Naive thymus-derived CD4-positive, alpha-beta T cell (primary cell): ENCODE measurements around the gene SMPD1. TPM values are rescaled to one million over a fixed set of nuclear protein-coding genes. Genes with fewer than 3 reads are reported as not detected.
A peak's percentile ranks its signal among the peaks of the same experiment; 100 is the strongest.

Experiments
- ATAC-seq: fragments of 150-1000 bp; cut with Tn5 transposase; 2 replicates; pipeline ENCODE4 v1.10.0; 2021; ENCODE audit warnings: mild to moderate bottlenecking, moderate library complexity
- CTCF ChIA-PET: fragments of 350-600 bp; sonication (Branson Sonifier 250); formaldehyde crosslinking; loops from one replicate; lab custom pipeline; 2021; ENCODE audit warnings: antibody characterized with exemption; lab: Charles Lee
- POLR2A ChIA-PET: fragments of 350-600 bp; sonication (Branson Sonifier 250); formaldehyde crosslinking; loops from one replicate; lab custom pipeline; 2021; ENCODE audit warnings: antibody characterized with exemption, inconsistent platforms; lab: Charles Lee
- DNase-seq, 9 donors: peaks; one replicate each; pipeline versions ENCODE4 v3.0.0 to v3.0.0-alpha.2; 2020 to 2022; ENCODE audit warnings: mixed read lengths in 1 of 9
- H3K27ac ChIP-seq: one replicate; pipeline ENCODE4 v1.7.0; 2013; ENCODE audit warnings: mild to moderate bottlenecking, low read depth, low read length, moderate library complexity
- H3K27me3 ChIP-seq, 2 donors: one replicate each; pipeline ENCODE4 v1.7.0; 2013; ENCODE audit warnings: low read length in 2 of 2, mild to moderate bottlenecking in 2 of 2, moderate library complexity in 2 of 2; ENCODE audit not compliant: control insufficient read depth in 2 of 2, insufficient read depth in 2 of 2
- H3K36me3 ChIP-seq, 3 experiments: 1 replicate in 2 of 3; 2 replicates in 1 of 3; pipeline ENCODE4 v1.7.0; 2013; ENCODE audit warnings: low read length in 3 of 3, mild to moderate bottlenecking in 3 of 3, moderate library complexity in 1 of 3; ENCODE audit not compliant: insufficient read depth in 3 of 3, control insufficient read depth in 2 of 3
- H3K4me1 ChIP-seq, 2 donors: one replicate each; pipeline ENCODE4 v1.7.0; 2013; ENCODE audit warnings: low read length in 2 of 2, mild to moderate bottlenecking in 2 of 2, moderate library complexity in 1 of 2; ENCODE audit not compliant: control insufficient read depth in 2 of 2, insufficient read depth in 2 of 2
- H3K4me3 ChIP-seq: 2 replicates; pipeline ENCODE4 v1.7.0; 2013; ENCODE audit warnings: mild to moderate bottlenecking, low read length
- H3K9me3 ChIP-seq, 3 experiments: 1 replicate in 2 of 3; 2 replicates in 1 of 3; pipeline ENCODE4 v1.7.0; 2013; ENCODE audit warnings: low read length in 3 of 3; ENCODE audit not compliant: control insufficient read depth in 2 of 3
- H3K27ac Mint-ChIP-seq, 9 donors: one replicate each; pipeline ENCODE4 v1.8.0; 2020 to 2022; ENCODE audit warnings: mixed read lengths in 9 of 9, mild to moderate bottlenecking in 8 of 9, moderate library complexity in 5 of 9, inconsistent platforms in 2 of 9
- H3K27me3 Mint-ChIP-seq, 5 donors: one replicate each; pipeline ENCODE4 v1.8.0; 2021 to 2022; ENCODE audit warnings: mixed read lengths in 5 of 5, mild to moderate bottlenecking in 1 of 5
- H3K36me3 Mint-ChIP-seq, 5 donors: one replicate each; pipeline ENCODE4 v1.8.0; 2020 to 2022; ENCODE audit warnings: mixed read lengths in 5 of 5, mild to moderate bottlenecking in 3 of 5, inconsistent platforms in 1 of 5
- H3K4me1 Mint-ChIP-seq, 7 donors: one replicate each; pipeline ENCODE4 v1.8.0; 2020 to 2022; ENCODE audit warnings: mixed read lengths in 7 of 7, mild to moderate bottlenecking in 3 of 7, inconsistent platforms in 1 of 7
- H3K4me3 Mint-ChIP-seq, 10 donors: one replicate each; pipeline ENCODE4 v1.8.0; 2020 to 2022; ENCODE audit warnings: mild to moderate bottlenecking in 10 of 10, mixed read lengths in 10 of 10, moderate library complexity in 6 of 10, inconsistent platforms in 2 of 10
- H3K9me3 Mint-ChIP-seq, 11 donors: one replicate each; pipeline ENCODE4 v1.8.0; 2020 to 2022; ENCODE audit warnings: mixed read lengths in 11 of 11, mild to moderate bottlenecking in 4 of 11, inconsistent platforms in 1 of 11, moderate library complexity in 1 of 11
- intact Hi-C, 2 donors: fragments of 100-400 bp; cut with micrococcal nuclease; formaldehyde crosslinking; loops; one replicate each; pipeline ENCODE4 v1.15.1; 2023
- polyA plus RNA-seq, 2 donors: library from polyadenylated mRNA; unstranded; fragments of 300-500 nt; fragmentation: Illumina TruSeq; gene quantifications; one replicate each; pipeline ENCODE4 v1.2.3, GENCODE V29; 2021
- total RNA-seq, 6 experiments: library from RNA in 5 of 6; stranded (reverse) in 5 of 6; gene quantifications; 1 replicate in 5 of 6; 2 replicates in 1 of 6; pipeline ENCODE4 v1.2.3 and lab custom pipeline; 2021 to 2026

The SMPD1 gene
- total and polyA plus RNA-seq, 7 experiments from 2014 or later = 34.5 to 70.9 (median 48.4) TPM

- intact Hi-C loops = loop anchor here in 1 of 2 donors (10.0 kb wide), 1 partner anchor 334 kb away; no protein-coding TSS in a partner anchor
- ChIA-PET CTCF (interaction anchor here (1.2 to 2.1 kb wide), 2 partner anchors 32 kb away, joined by 4 to 5 read pairs; no protein-coding TSS in a partner anchor), POLR2A (interaction anchor here (0.6 to 23.8 kb wide), 8 partner anchors 8 to 261 kb away, joined by 3 to 525 read pairs (median 6); partner anchors contain the start of genes APBB1 and SMPD1)
- no peak for DNase-seq
- Mint-ChIP-seq H3K9me3 (peaks cover 0 to 2% (median 0%) of the 10 kb centered on the region in 11 donors), H3K4me1 (peaks cover 27 to 56% (median 42%) of the 10 kb centered on the region in 7 donors), H3K36me3 (peaks cover 4 to 39% (median 17%) of the 10 kb centered on the region in 5 donors), H3K27ac (peak overlapping the region in 6 of 9 donors; percentile 43 to 99 (median 83)), H3K4me3 (peak overlapping the region in 5 of 10 donors; percentile 8 to 64 (median 34)), H3K27me3 (no peaks in the 10 kb centered on the region)
- no peaks in the 10 kb centered on the region for H3K27me3 ChIP-seq
- no peaks in the 10 kb centered on the region for H3K9me3 ChIP-seq
- peaks cover 4 to 24% (median 10%) of the 10 kb centered on the region in 3 experiments for H3K36me3 ChIP-seq
- H3K4me1 ChIP-seq = peaks cover 19 to 82% of the 10 kb centered on the region in 2 donors
- ATAC-seq = no peak
- no peak overlapping the region for H3K4me3 ChIP-seq
- H3K27ac ChIP-seq = peak overlapping the region; percentile 74
Observed at GRCh38 chr11:6410695-6411430, 20.6 kb downstream of the SMPD1 start.

GRCh38 chr11:6411594-6412031, 21.3 kb downstream of the SMPD1 start:
- DNase-seq = no peak
- H3K27me3 ChIP-seq = no peaks in the 10 kb centered on the region
- H3K9me3 ChIP-seq = no peaks in the 10 kb centered on the region
- ATAC-seq = no peak
- peaks cover 4 to 24% (median 10%) of the 10 kb centered on the region in 3 experiments for H3K36me3 ChIP-seq
- H3K4me1 Mint-ChIP-seq = peaks cover 20 to 49% (median 35%) of the 10 kb centered on the region in 7 donors
- peak overlapping the region; percentile 74 for H3K27ac ChIP-seq
- peak overlapping the region in 4 of 10 donors; percentile 1 to 63 (median 21) for H3K4me3 Mint-ChIP-seq
- H3K4me1 ChIP-seq = peaks cover 18 to 82% of the 10 kb centered on the region in 2 donors
- CTCF ChIA-PET = interaction anchor here (1.2 to 3.4 kb wide), 3 partner anchors 9 to 32 kb away, joined by 4 to 27 read pairs (median 5); no protein-coding TSS in a partner anchor
- no peaks in the 10 kb centered on the region for H3K27me3 Mint-ChIP-seq
- H3K27ac Mint-ChIP-seq = peak overlapping the region in 1 of 9 donors; percentile 89
- POLR2A ChIA-PET = interaction anchor here (0.7 to 23.8 kb wide), 4 partner anchors 10 to 28 kb away, joined by 3 to 525 read pairs (median 20); partner anchors contain the start of gene SMPD1
- H3K4me3 ChIP-seq = no peak overlapping the region
- peaks cover 4 to 32% (median 17%) of the 10 kb centered on the region in 5 donors for H3K36me3 Mint-ChIP-seq
- intact Hi-C loops = loop anchor here in 1 of 2 donors (10.0 kb wide), 1 partner anchor 333 kb away; no protein-coding TSS in a partner anchor
- peaks cover 0 to 2% (median 0%) of the 10 kb centered on the region in 11 donors for H3K9me3 Mint-ChIP-seq

GRCh38 chr11:6413791-6414201, 23.5 kb downstream of the SMPD1 start:
- DNase-seq = peak in 7 of 9 donors; percentile 78 to 91 (median 88)
- CTCF ChIA-PET = interaction anchor here (0.7 to 3.4 kb wide), 7 partner anchors 12 to 270 kb away, joined by 3 to 27 read pairs (median 6); partner anchors contain the start of genes MRPL17 and SMPD1
- no peaks in the 10 kb centered on the region for H3K27me3 ChIP-seq
- peak overlapping the region; percentile 28 for H3K4me3 ChIP-seq
- Mint-ChIP-seq H3K9me3 (peaks cover 0 to 2% (median 0%) of the 10 kb centered on the region in 11 donors), H3K27me3 (no peaks in the 10 kb centered on the region), H3K36me3 (peaks cover 0 to 17% (median 13%) of the 10 kb centered on the region in 5 donors), H3K4me1 (peaks cover 0 to 36% (median 17%) of the 10 kb centered on the region in 7 donors), H3K4me3 (no peak overlapping the region), H3K27ac (no peak overlapping the region)
- POLR2A ChIA-PET = interaction anchor here (0.6 to 23.8 kb wide), 14 partner anchors 9 to 233 kb away, joined by 3 to 525 read pairs (median 4); partner anchors contain the start of genes ARFIP2, SMPD1, TAF10 and TIMM10B
- peaks cover 4 to 29% (median 10%) of the 10 kb centered on the region in 3 experiments for H3K36me3 ChIP-seq
- H3K27ac ChIP-seq = peak overlapping the region; percentile 74
- intact Hi-C loops = loop anchor here in 1 of 2 donors (1.0 to 10.0 kb wide), 5 partner anchors 11 to 331 kb away; partner anchors contain the start of gene SMPD1
- ATAC-seq = peak; percentile 90
- H3K9me3 ChIP-seq = no peaks in the 10 kb centered on the region
- peaks cover 31 to 81% of the 10 kb centered on the region in 2 donors for H3K4me1 ChIP-seq

GRCh38 chr11:6414874-6415328, 24.6 kb downstream of the SMPD1 start:
- peaks cover 0 to 2% (median 0%) of the 10 kb centered on the region in 5 donors for H3K27me3 Mint-ChIP-seq
- ChIA-PET CTCF (interaction anchor here (3.4 kb wide), 1 partner anchor 13 kb away, joined by 27 read pairs; no protein-coding TSS in a partner anchor), POLR2A (interaction anchor here (1.0 to 23.8 kb wide), 8 partner anchors 12 to 205 kb away, joined by 3 to 525 read pairs (median 14); partner anchors contain the start of genes ARFIP2, SMPD1 and TIMM10B)
- peaks cover 5 to 30% (median 12%) of the 10 kb centered on the region in 7 donors for H3K4me1 Mint-ChIP-seq
- Histone ChIP-seq H3K4me3 (peak overlapping the region; percentile 43), H3K27me3 (no peaks in the 10 kb centered on the region), H3K27ac (peak overlapping the region; percentile 74), H3K36me3 (peaks cover 0 to 20% (median 5%) of the 10 kb centered on the region in 3 experiments), H3K4me1 (peaks cover 31 to 78% of the 10 kb centered on the region in 2 donors), H3K9me3 (no peaks in the 10 kb centered on the region)
- intact Hi-C loops = loop anchor here in 1 of 2 donors (10.0 kb wide), 1 partner anchor 330 kb away; no protein-coding TSS in a partner anchor
- peak in 1 of 9 donors; percentile 16 for DNase-seq
- peaks cover 0 to 9% (median 4%) of the 10 kb centered on the region in 5 donors for H3K36me3 Mint-ChIP-seq
- H3K4me3 Mint-ChIP-seq = no peak overlapping the region
- peak; percentile 7 for ATAC-seq
- no peak overlapping the region for H3K27ac Mint-ChIP-seq
- H3K9me3 Mint-ChIP-seq = peaks cover 0 to 2% (median 0%) of the 10 kb centered on the region in 11 donors

GRCh38 chr11:6415797-6416196, 25.5 kb downstream of the SMPD1 start:
- intact Hi-C loops = loop anchor here in 1 of 2 donors (10.0 kb wide), 1 partner anchor 329 kb away; no protein-coding TSS in a partner anchor
- Histone ChIP-seq H3K27ac (peak overlapping the region; percentile 74), H3K4me1 (peaks cover 31 to 71% of the 10 kb centered on the region in 2 donors), H3K9me3 (no peaks in the 10 kb centered on the region), H3K4me3 (peak overlapping the region; percentile 43), H3K36me3 (peaks cover 0 to 11% (median 0%) of the 10 kb centered on the region in 3 experiments), H3K27me3 (no peaks in the 10 kb centered on the region)
- Mint-ChIP-seq H3K9me3 (peaks cover 0 to 2% (median 0%) of the 10 kb centered on the region in 11 donors), H3K27me3 (peaks cover 0 to 8% (median 0%) of the 10 kb centered on the region in 5 donors), H3K27ac (no peak overlapping the region), H3K36me3 (peaks cover 0 to 6% (median 1%) of the 10 kb centered on the region in 5 donors), H3K4me1 (peaks cover 9 to 25% (median 14%) of the 10 kb centered on the region in 7 donors), H3K4me3 (no peak overlapping the region)
- ATAC-seq (no peak), DNase-seq (no peak)
- ChIA-PET POLR2A (interaction anchor here (6.4 to 23.8 kb wide), 2 partner anchors 13 to 24 kb away, joined by 249 to 525 read pairs; partner anchors contain the start of gene SMPD1), CTCF (interaction anchor here (4.9 kb wide), 1 partner anchor 14 kb away, joined by 30 read pairs; no protein-coding TSS in a partner anchor)
